ENCODE results near the gene TNFSF12.
"Not testable (repeated sequence)": the region's sequence is repeated elsewhere in the genome, so short reads cannot be mapped to it uniquely, and the experiment has no call there.

TNFSF12 gene

DNA sequence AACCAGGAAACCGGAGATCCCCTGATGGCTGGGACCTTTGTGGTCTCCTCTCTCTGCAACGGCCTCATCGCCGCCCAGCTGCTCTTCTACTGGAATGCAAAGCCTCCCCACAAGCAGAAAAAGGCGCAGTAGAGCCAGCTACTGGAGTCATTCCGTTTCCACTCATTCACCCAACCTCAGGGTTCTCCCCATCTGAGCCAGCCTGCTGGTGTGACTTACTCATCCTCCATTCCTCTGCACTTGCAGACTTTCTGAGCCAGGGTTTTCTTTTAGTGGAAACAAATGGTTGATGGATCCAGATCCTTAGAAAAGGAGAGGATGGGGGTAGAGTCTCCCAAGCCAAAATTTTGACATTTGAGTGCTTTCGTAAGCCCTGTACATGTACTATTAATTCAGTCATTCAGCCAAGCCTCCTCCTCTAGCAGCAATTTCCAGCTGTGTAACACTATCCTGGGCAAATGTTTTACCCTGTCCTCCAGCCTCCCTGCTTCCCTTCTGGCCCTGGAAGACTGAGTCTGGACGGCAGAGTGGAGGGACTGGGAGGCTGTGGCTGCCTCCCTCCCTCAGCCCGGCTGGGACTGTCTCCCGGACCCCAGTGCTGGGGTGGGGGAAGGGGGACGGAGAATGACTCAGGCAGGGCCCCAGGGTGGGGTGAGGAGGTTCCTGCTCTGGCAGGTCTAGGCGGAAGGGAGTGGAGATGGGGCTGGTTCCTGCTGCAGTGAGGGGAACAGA, 38.7 kb downstream of the TNFSF12 start:
- DNase-seq (ENCODE audit: low spot score): no peak

- DNase-seq (ENCODE audit: low spot score): no peak
These were observed 39.8 kb downstream of the TNFSF12 start for GRCh38 chr17:7588553-7589203.

DNA sequence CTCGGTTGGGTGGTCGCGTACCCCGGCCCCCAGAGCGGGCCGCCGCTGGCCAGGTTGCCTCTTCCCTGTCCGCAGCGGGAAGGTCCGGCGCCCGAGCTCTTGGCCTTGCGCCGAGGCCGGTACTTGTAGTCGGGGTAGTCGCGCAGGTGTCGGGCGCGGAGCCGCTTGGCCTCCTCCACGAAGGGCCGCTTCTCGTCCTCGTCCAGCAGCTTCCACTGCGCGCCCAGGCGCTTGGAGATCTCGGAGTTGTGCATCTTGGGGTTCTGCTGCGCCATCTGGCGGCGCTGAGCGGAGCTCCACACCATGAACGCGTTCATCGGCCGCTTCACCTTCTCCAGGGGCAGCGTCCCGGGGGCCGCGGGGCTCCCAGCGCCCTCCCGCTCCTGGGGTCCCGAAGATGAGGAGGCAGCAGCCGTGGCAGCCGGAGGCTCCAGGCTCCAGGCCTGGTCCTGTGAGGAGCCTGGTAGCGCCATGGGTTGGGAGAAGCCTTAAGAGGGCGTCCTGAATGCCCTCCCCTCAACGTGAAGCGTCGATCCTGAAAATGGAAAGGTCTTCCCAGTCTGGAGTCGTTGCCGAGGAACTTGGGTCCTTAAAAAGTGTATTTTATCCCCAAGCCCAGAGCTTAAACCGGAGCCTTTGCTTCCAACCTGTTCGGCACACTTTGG, 40.5 kb downstream of the TNFSF12 start:
- DNase-seq (ENCODE audit: low spot score): peak; percentile 71

GRCh38 chr17:7589891-7590691, 41.2 kb downstream of the TNFSF12 start, which contains the start of gene SOX15:
TSS of gene SOX15 (minus strand) at chr17:7590094. CDS start at chr17:7589676, 418 bp downstream.
- no peak for DNase-seq (ENCODE audit: low spot score)

DNA sequence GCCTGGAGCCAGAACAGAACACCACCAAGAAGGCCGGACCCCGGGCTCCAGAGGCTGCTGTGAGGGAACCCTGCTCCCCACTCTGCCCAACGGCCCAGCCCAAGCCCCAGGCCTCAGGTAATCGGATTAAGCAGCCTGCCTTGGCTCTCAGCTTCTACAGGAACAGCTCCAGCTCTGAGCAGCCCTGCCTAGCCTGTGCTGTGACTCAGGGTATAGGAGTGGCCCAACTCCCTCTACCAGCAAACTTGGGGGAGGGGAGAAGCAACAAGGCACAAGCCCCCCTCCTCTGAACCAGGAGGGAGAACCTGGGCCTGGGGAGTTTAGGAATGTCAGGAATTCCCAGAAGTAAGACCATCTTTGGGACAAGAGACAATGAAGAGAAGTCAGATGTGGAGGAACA, 41.9 kb downstream of the TNFSF12 start:
- DNase-seq (ENCODE audit: low spot score): no peak

GRCh38 chr17:7591596-7591995, 42.7 kb downstream of the TNFSF12 start:
- DNase-seq (ENCODE audit: low spot score): no peak

DNA sequence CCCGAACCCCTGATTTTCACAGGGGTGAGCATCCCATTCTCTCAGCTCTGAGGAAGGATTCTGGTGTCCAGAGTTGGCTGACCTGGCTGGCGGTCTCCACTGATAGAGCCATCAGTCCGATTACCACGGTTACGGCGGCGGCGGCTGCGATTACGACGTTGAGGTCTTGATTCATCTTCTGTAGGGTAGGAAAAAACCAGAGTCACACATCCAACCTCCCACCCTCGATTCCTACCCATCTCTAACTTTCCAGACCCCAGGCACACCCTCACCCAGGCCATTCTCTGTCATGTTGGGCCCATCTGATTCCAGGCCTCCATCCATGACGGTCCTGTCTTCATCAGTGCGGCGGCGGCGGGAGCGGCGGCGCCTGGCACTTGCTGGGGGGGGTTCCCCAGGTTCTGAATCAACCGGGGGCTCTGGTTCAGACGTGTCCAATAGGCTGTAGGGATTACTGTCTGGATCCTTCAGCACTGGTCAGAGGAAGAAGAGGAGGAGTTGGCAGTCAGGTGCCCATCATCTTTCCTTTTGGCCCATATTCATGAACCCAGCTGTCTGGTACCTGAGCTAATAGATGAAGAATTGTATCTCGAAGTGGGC, 43.7 kb downstream of the TNFSF12 start:
- DNase-seq (ENCODE audit: low spot score): no peak

- DNase-seq (ENCODE audit: low spot score): no peak
These were observed 44.4 kb downstream of the TNFSF12 start for GRCh38 chr17:7593296-7593695.

DNA sequence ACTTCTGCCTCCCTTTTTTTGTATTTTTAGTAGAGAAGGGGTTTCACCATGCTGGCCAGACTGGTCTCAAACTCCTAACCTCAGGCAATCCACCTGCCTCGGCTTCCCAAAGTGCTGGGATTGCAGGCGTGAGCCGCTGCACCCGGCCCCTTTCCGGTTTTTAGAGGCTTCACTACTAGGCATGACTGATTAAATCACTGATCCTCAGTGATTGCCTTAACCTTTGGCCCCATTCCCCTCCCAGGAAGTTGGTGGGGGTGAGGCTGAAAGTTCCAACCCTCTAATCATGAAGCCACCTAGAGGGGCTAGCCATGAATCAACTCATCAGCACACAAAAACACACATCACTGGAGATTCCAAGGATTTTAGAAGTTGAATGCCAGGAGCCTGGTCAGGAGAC, 48.7 kb downstream of the TNFSF12 start:
- not testable (repeated sequence) for DNase-seq (ENCODE audit: low spot score)

DNA sequence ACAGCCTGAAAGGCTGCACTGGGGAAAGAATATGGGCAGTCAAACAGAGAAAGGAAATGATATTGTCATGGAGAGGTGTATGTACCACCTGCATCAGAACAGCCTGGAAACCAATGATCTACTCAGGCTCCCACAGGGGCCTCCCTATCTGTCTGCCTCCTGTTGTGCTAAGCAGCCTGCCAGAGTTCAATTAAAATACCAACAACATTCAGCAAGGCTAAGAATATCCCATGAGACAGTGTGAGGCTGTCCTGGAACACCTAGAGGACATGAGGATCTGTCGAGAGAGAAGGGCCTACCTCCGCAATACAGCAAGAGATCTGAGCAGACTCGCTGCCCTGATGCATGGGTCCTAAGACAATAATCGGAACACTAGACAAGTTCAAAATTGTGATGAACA, 57.4 kb downstream of the TNFSF12 start:
- DNase-seq (ENCODE audit: low spot score): no peak
